GM12864 (cell line): Measurements from ENCODE around the gene SERPINA9.

Experiments
- DNase-seq: peaks from one replicate; pipeline ENCODE4 v3.0.0-alpha.2; 2011; ENCODE audit warnings: low read depth
- H3K4me3 ChIP-seq: 2 replicates; pipeline ENCODE4 v1.5.1; 2011; ENCODE audit warnings: mild to moderate bottlenecking, low read depth, low read length, control low read depth
- TF ChIP-seq, protein P1 (sequence below): IDR thresholded peaks from 2 replicates; pipeline ENCODE4 v1.5.1; 2011; ENCODE audit warnings: low read depth, mild to moderate bottlenecking, moderate library complexity, low read length, control low read depth, inconsistent platforms; ENCODE audit errors: missing control alignments

Gene SERPINA9

GRCh38 chr14:94439453-94440057 lies 36.4 kb downstream of the SERPINA9 start:
- TF ChIP-seq, protein P1, sequence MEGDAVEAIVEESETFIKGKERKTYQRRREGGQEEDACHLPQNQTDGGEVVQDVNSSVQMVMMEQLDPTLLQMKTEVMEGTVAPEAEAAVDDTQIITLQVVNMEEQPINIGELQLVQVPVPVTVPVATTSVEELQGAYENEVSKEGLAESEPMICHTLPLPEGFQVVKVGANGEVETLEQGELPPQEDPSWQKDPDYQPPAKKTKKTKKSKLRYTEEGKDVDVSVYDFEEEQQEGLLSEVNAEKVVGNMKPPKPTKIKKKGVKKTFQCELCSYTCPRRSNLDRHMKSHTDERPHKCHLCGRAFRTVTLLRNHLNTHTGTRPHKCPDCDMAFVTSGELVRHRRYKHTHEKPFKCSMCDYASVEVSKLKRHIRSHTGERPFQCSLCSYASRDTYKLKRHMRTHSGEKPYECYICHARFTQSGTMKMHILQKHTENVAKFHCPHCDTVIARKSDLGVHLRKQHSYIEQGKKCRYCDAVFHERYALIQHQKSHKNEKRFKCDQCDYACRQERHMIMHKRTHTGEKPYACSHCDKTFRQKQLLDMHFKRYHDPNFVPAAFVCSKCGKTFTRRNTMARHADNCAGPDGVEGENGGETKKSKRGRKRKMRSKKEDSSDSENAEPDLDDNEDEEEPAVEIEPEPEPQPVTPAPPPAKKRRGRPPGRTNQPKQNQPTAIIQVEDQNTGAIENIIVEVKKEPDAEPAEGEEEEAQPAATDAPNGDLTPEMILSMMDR = peak; percentile 38
- DNase-seq = no peak
- no peak overlapping the region for H3K4me3 ChIP-seq

- no peak overlapping the region for H3K4me3 ChIP-seq
- TF ChIP-seq, protein P1 = no peak
- DNase-seq = no peak
These were observed 47.4 kb downstream of the SERPINA9 start for GRCh38 chr14:94428610-94429009.

DNA sequence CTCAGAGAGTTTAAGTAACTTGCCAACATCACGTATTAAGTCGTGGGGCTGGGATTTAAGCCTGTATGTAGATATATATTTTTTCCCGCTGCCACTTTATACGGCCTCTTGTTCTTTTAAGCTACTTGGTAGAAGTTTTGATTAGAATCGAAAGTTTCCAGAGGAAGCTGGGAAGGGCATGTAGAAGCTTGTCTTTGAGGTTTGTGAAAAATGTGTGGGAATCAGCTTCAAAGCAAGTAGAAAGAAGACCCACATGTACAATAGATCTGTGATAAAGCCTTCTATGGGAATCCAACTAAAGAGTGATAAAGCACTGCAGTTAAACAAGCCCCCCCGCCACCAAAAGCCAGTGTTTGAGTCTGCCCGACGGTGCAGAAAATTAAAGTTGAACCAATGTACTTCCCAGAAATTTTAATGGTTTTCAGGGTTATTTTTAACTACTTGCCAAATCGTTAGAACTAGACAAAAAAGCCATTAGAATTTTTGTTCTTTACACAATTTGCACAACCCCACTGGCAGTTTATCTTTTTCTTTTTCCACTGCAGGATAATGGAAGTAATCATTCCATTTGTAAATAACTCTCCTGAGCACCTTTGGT lies 48.9 kb downstream of the SERPINA9 start:
- no peak for DNase-seq
- TF ChIP-seq, protein P1 = no peak
- H3K4me3 ChIP-seq = no peak overlapping the region

DNA sequence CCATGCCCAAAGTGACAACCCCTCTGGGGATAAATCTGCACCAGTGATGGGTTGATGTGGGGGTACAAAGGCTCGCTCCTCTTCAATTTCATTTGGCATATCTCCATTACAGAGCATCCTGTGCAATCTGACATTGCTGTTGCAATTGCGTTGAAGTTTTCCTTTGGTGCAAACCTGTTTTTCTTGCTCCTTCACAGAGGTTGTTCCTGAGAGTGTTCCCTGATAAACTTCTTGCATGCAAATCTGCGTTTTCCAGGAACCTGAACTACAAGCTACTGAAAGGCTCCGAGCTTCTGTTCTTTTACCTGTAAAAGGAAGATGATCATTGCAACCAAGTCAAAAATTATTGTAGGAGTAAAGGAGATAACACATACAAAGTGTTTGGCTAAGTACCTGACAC lies 49.5 kb downstream of the SERPINA9 start:
- H3K4me3 ChIP-seq = no peak overlapping the region
- TF ChIP-seq, protein P1 = no peak
- no peak for DNase-seq

DNA sequence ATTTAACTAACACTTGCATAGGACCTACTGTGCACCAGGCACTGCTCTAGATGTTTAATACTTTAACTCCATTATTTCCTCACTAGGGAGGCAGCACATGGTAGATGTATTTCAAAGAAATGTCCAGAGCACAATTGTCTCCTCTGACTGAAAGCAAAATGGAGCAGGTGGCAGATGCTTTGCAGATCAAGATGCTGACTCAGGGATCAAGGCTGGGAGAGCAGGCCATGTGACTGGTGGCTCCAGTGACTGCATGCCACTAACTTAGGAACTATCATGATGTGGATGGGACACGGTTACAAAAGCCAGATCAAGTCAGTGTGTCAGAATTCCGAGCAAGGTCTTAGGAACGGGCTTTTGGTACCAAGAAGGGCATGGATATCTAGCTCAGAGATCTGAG lies 51.6 kb downstream of the SERPINA9 start:
- TF ChIP-seq, protein P1 = no peak
- no peak overlapping the region for H3K4me3 ChIP-seq

GRCh38 chr14:94423453-94424056 lies 52.4 kb downstream of the SERPINA9 start:
- peak; percentile 25 for DNase-seq
- H3K4me3 ChIP-seq = no peak overlapping the region
- TF ChIP-seq, protein P1 = peak; percentile 76

More for the DNA sequence above, 51.6 kb downstream of the SERPINA9 start:
- DNase-seq = no peak
